ENCODE results near the gene C21orf58. TPM values are rescaled to one million over a fixed set of nuclear protein-coding genes. Genes with fewer than 3 reads are reported as not detected.
"Not testable (repeated sequence)": the region's sequence is repeated elsewhere in the genome, so short reads cannot be mapped to it uniquely, and the experiment has no call there.

The C21orf58 gene
- total RNA-seq, 1 donor from 2014 or later = 20.7 TPM

GRCh38 chr21:46317710-46318463, 5.8 kb downstream of the C21orf58 start:
- Mint-ChIP-seq H3K9me3 (no peaks in the 10 kb centered on the region), H3K4me1 (peaks cover 21% of the 10 kb centered on the region), H3K4me3 (no peak overlapping the region), H3K27ac (no peak overlapping the region), H3K36me3 (peaks cover under 1% of the 10 kb centered on the region), H3K27me3 (ENCODE audit: low read depth) (no peaks in the 10 kb centered on the region)
- DNase-seq (ENCODE audit: low spot score in 2 of 2, unreplicated experiment in 2 of 2) = no peak
- TF ChIP-seq CTCF (IDR thresholded peaks at IDR 0.05; ENCODE audit: unreplicated experiment) = no peak

- Mint-ChIP-seq H3K4me1 (peaks cover 14% of the 10 kb centered on the region), H3K27ac (no peak overlapping the region), H3K9me3 (no peaks in the 10 kb centered on the region), H3K36me3 (peaks cover 5% of the 10 kb centered on the region), H3K4me3 (no peak overlapping the region), H3K27me3 (ENCODE audit: low read depth) (no peaks in the 10 kb centered on the region)
- no peak for DNase-seq (ENCODE audit: low spot score in 2 of 2, unreplicated experiment in 2 of 2)
- TF ChIP-seq CTCF (IDR thresholded peaks at IDR 0.05; ENCODE audit: unreplicated experiment) = no peak
Observed at GRCh38 chr21:46316708-46317324, 6.9 kb downstream of the C21orf58 start.

GRCh38 chr21:46314441-46315020, 9.1 kb downstream of the C21orf58 start:
- Mint-ChIP-seq H3K36me3 (peaks cover 9% of the 10 kb centered on the region), H3K9me3 (no peaks in the 10 kb centered on the region), H3K4me3 (no peak overlapping the region), H3K27me3 (ENCODE audit: low read depth) (no peaks in the 10 kb centered on the region), H3K27ac (no peak overlapping the region), H3K4me1 (no peaks in the 10 kb centered on the region)
- TF ChIP-seq CTCF (IDR thresholded peaks at IDR 0.05; ENCODE audit: unreplicated experiment) = no peak
- no peak for DNase-seq (ENCODE audit: low spot score in 2 of 2, unreplicated experiment in 2 of 2)

- H3K4me3 Mint-ChIP-seq = no peak overlapping the region
- H3K36me3 Mint-ChIP-seq = peaks cover 9% of the 10 kb centered on the region
- no peak for TF ChIP-seq CTCF (IDR thresholded peaks at IDR 0.05; ENCODE audit: unreplicated experiment)
- no peaks in the 10 kb centered on the region for H3K9me3 Mint-ChIP-seq
- H3K27me3 Mint-ChIP-seq (ENCODE audit: low read depth) = no peaks in the 10 kb centered on the region
- no peak overlapping the region for H3K27ac Mint-ChIP-seq
- no peaks in the 10 kb centered on the region for H3K4me1 Mint-ChIP-seq
- DNase-seq (ENCODE audit: low spot score in 2 of 2, unreplicated experiment in 2 of 2) = no peak
Observed at GRCh38 chr21:46312949-46313348, 10.7 kb downstream of the C21orf58 start.

GRCh38 chr21:46311568-46311967, 12.1 kb downstream of the C21orf58 start:
- H3K27ac Mint-ChIP-seq = no peak overlapping the region
- no peaks in the 10 kb centered on the region for H3K4me1 Mint-ChIP-seq
- no peak for DNase-seq (ENCODE audit: low spot score in 2 of 2, unreplicated experiment in 2 of 2)
- TF ChIP-seq CTCF (IDR thresholded peaks at IDR 0.05; ENCODE audit: unreplicated experiment) = no peak
- no peak overlapping the region for H3K4me3 Mint-ChIP-seq
- H3K9me3 Mint-ChIP-seq = no peaks in the 10 kb centered on the region
- no peaks in the 10 kb centered on the region for H3K27me3 Mint-ChIP-seq (ENCODE audit: low read depth)
- peaks cover 13% of the 10 kb centered on the region for H3K36me3 Mint-ChIP-seq

- DNase-seq (ENCODE audit: low spot score in 2 of 2, unreplicated experiment in 2 of 2); H3K27me3 Mint-ChIP-seq (ENCODE audit: low read depth); H3K4me3 Mint-ChIP-seq; H3K9me3 Mint-ChIP-seq; H3K4me1 Mint-ChIP-seq; H3K27ac Mint-ChIP-seq: not testable (repeated sequence)
- H3K36me3 Mint-ChIP-seq = peaks cover 14% of the 10 kb centered on the region
Observed at GRCh38 chr21:46310260-46310659, 13.4 kb downstream of the C21orf58 start.

Data from mesothelial cell of epicardium (in vitro differentiated cells).